ENCODE results near the gene PLCB4. TPM values are rescaled to one million over a fixed set of nuclear protein-coding genes. Genes with fewer than 3 reads are reported as not detected.

PLCB4 gene
- polyA plus RNA-seq, 1 of the 3 experiments (the other 2 are of a cell fraction), result 5.5 TPM

DNA sequence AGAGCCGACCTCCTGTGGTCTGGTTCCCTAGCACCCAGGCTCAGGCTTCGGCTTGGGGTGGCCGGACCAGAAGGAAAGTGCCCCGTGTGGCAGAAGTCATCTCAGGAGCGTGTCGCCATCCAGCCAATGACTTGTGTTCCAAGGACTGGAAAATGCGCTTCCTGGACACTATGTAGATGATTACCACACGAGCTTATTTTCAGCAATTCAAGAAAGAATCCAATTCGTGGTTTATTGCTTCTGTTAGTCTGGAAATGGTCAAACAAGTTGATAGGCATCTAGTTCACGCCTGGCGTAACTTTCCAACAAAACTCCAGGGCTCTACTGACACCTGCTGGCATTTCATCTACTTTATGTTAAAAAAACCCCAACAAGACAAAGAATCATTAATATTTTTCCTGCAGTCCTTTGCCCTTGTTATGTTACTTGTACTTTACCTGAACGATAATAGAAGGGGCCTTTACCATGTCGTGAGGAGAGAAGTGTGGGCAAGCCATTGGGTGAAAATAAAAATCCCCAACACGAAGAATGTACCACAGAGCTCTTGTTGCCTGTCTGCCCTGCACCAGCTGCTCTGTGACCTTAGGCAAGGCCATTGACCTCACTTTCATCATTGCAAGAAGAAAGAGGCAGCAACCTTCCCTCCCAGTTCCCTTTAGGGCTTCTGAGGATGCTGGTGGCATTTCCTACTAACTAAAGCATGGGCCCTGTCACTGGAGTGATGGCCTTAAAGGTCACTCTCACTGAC lies 290.8 kb downstream of the PLCB4 start:
- Histone ChIP-seq H4K20me1 (ENCODE audit: insufficient read depth) (no peaks in the 10 kb centered on the region), H2AFZ (ENCODE audit: low read depth) (no peak overlapping the region), H3K4me2 (no peak overlapping the region), H3K27me3 (ENCODE audit: insufficient read depth) (no peaks in the 10 kb centered on the region), H3K79me2 (ENCODE audit: insufficient read depth) (no peaks in the 10 kb centered on the region), H3K27ac (ENCODE audit: low read depth in 2 of 2, low read length in 1 of 2) (peak overlapping the region; percentile 11; a peak in 2 of 4 replicates), H3F3A (replicated peaks; ENCODE audit: insufficient read depth) (no peaks in the 10 kb centered on the region), H3K36me3 (replicated peaks in 1 of 2; ENCODE audit: control insufficient read depth in 1 of 2, insufficient read depth in 2 of 2, low read length in 1 of 2) (peaks cover 9 to 18% of the 10 kb centered on the region in 2 experiments), H3K4me3 (ENCODE audit: low read depth in 2 of 2, low read length in 1 of 2) (no peak overlapping the region; a peak in 1 of 4 replicates), H3K4me1 (ENCODE audit: control insufficient read depth in 1 of 2, insufficient read depth in 2 of 2, low read depth in 1 of 2, low read length in 1 of 2) (peaks cover 4 to 10% of the 10 kb centered on the region in 2 experiments; a peak in 1 of 4 replicates), H3K9me3 (no peaks in the 10 kb centered on the region), H3K9ac (no peak overlapping the region), H3K9me2 (no peaks in the 10 kb centered on the region)
- 60% methylated on average over 14 of the region's 14 CpGs for WGBS (ENCODE audit: low lambda C conversion rate)
- DNase-seq, result peak; percentile 33
- ChIA-PET POLR2A (interaction anchor here (0.5 kb wide), 1 partner anchor 1195 kb away, joined by 3 read pairs; no protein-coding TSS in a partner anchor), CTCF (interaction anchor here (0.6 to 2.5 kb wide), 39 partner anchors 9 to 627 kb away, joined by 3 to 26 read pairs (median 4); no protein-coding TSS in a partner anchor)
- TF ChIP-seq NFIC (IDR thresholded peaks at IDR 0.05; ENCODE audit: borderline replicate concordance), result no peak
- peak; percentile 52 for TF ChIP-seq GATA2 (CRISPR knock-in tag; IDR thresholded peaks at IDR 0.05)
- TF ChIP-seq NRF1 (IDR thresholded peaks at IDR 0.05; ENCODE audit: low read depth, low read length), result no peak
- TF ChIP-seq, protein P1, sequence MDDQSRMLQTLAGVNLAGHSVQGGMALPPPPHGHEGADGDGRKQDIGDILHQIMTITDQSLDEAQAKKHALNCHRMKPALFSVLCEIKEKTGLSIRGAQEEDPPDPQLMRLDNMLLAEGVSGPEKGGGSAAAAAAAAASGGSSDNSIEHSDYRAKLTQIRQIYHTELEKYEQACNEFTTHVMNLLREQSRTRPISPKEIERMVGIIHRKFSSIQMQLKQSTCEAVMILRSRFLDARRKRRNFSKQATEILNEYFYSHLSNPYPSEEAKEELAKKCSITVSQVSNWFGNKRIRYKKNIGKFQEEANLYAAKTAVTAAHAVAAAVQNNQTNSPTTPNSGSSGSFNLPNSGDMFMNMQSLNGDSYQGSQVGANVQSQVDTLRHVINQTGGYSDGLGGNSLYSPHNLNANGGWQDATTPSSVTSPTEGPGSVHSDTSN (IDR thresholded peaks at IDR 0.05), result no peak
- no peak for TF ChIP-seq GABPA (IDR thresholded peaks at IDR 0.05; ENCODE audit: low read depth)
- no peak for TF ChIP-seq ELF1 (IDR thresholded peaks at IDR 0.05)
- peak; percentile 69 for TF ChIP-seq CTCF (IDR thresholded peaks at IDR 0.05)
- TF ChIP-seq MEF2A (IDR thresholded peaks at IDR 0.05; ENCODE audit: borderline replicate concordance, low read depth), result no peak
- no peak for TF ChIP-seq POLR2AphosphoS5 (IDR thresholded peaks at IDR 0.05; ENCODE audit: low read depth, low read length)
- TF ChIP-seq SMC3 (IDR thresholded peaks at IDR 0.05; ENCODE audit: low read depth, low read length), result peak; percentile 76
- no peak for TF ChIP-seq SIN3A (IDR thresholded peaks at IDR 0.05; ENCODE audit: borderline replicate concordance, low read depth, low read length)
- TF ChIP-seq FOXM1 (IDR thresholded peaks at IDR 0.05; ENCODE audit: low read depth), result no peak
- TF ChIP-seq RAD21 (IDR thresholded peaks at IDR 0.05; ENCODE audit: low read length), result peak; percentile 91
- TF ChIP-seq YY1 (IDR thresholded peaks at IDR 0.05; ENCODE audit: low read depth), result no peak
- TF ChIP-seq, protein P2, sequence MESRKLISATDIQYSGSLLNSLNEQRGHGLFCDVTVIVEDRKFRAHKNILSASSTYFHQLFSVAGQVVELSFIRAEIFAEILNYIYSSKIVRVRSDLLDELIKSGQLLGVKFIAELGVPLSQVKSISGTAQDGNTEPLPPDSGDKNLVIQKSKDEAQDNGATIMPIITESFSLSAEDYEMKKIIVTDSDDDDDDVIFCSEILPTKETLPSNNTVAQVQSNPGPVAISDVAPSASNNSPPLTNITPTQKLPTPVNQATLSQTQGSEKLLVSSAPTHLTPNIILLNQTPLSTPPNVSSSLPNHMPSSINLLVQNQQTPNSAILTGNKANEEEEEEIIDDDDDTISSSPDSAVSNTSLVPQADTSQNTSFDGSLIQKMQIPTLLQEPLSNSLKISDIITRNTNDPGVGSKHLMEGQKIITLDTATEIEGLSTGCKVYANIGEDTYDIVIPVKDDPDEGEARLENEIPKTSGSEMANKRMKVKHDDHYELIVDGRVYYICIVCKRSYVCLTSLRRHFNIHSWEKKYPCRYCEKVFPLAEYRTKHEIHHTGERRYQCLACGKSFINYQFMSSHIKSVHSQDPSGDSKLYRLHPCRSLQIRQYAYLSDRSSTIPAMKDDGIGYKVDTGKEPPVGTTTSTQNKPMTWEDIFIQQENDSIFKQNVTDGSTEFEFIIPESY (IDR thresholded peaks at IDR 0.05; ENCODE audit: borderline replicate concordance, low read depth), result no peak
- TF ChIP-seq, protein P3, sequence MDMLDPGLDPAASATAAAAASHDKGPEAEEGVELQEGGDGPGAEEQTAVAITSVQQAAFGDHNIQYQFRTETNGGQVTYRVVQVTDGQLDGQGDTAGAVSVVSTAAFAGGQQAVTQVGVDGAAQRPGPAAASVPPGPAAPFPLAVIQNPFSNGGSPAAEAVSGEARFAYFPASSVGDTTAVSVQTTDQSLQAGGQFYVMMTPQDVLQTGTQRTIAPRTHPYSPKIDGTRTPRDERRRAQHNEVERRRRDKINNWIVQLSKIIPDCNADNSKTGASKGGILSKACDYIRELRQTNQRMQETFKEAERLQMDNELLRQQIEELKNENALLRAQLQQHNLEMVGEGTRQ (IDR thresholded peaks at IDR 0.05; ENCODE audit: borderline replicate concordance, low read depth, low read length), result no peak
- no peak for TF ChIP-seq EP300 (IDR thresholded peaks at IDR 0.05; ENCODE audit: borderline replicate concordance in 1 of 2, low read depth in 1 of 2, low read length in 1 of 2)
- TF ChIP-seq FOSL2 (IDR thresholded peaks at IDR 0.05; ENCODE audit: borderline replicate concordance, low read depth), result no peak
- TF ChIP-seq, protein P4, sequence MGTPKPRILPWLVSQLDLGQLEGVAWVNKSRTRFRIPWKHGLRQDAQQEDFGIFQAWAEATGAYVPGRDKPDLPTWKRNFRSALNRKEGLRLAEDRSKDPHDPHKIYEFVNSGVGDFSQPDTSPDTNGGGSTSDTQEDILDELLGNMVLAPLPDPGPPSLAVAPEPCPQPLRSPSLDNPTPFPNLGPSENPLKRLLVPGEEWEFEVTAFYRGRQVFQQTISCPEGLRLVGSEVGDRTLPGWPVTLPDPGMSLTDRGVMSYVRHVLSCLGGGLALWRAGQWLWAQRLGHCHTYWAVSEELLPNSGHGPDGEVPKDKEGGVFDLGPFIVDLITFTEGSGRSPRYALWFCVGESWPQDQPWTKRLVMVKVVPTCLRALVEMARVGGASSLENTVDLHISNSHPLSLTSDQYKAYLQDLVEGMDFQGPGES (IDR thresholded peaks at IDR 0.05; ENCODE audit: low read depth, low read length), result no peak
- TF ChIP-seq, protein P5, sequence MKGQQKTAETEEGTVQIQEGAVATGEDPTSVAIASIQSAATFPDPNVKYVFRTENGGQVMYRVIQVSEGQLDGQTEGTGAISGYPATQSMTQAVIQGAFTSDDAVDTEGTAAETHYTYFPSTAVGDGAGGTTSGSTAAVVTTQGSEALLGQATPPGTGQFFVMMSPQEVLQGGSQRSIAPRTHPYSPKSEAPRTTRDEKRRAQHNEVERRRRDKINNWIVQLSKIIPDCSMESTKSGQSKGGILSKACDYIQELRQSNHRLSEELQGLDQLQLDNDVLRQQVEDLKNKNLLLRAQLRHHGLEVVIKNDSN (IDR thresholded peaks at IDR 0.05; ENCODE audit: borderline replicate concordance, low read depth), result no peak
- TF ChIP-seq FOXJ3 (CRISPR knock-in tag; IDR thresholded peaks at IDR 0.05), result no peak
- TF ChIP-seq MAX (IDR thresholded peaks at IDR 0.05; ENCODE audit: low read depth), result no peak

Measured in SK-N-SH (cell line).